Measurements from ENCODE around the gene MYMK.

The MYMK gene

DNA sequence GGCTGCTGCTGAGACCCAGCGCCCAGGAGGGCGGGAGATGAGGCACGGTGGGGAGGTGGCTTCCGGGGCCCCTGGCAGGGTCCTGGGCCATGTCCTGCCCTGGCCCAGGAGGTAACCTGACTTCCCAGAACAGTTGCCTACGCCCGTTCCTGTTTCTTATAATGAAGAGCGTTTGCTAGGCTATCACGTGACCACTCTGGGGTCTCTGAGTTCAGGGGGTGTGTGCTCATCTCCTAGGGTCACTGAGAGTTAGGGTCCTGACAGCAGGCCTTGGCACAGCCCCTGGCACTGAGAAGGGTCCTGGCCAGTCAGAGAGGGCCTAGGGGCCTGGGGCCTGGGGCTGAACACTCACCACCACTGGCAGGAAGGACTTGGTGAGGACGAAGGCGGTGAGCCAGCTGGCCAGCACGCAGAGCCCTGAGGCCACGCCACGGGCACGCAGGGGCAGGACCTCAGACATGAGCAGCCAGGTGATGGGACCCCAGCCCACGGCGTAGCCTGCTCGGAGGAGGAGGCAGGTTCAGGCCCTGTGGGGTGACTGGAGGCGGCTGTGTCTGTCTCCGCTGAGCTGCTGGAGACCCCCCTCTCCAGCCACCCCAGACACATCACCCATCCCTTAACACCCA lies 51.9 kb downstream of the MYMK start:
- FAIRE-seq (no peak), DNase-seq (ENCODE audit: extremely low spot score, insufficient read length, low read depth) (no peak)

DNA sequence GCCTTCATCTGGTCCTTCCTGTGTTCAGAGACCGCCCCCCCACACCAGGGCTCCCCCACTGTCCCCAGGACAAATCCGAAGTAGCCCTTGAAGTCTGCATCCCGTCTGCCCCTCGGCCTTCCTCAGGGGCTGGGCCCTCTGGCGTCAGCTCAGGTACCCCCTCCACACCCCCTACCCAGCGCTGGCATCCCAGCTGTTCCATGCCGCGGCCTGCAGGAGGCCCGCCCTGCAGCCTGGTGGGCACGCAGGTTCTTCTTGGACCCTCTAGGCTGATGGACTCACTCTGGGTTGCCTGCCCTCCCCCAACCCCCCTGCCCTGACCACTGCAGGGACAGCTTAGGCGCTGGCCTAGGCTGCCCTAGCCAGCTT lies 52.5 kb downstream of the MYMK start:
- FAIRE-seq (no peak), DNase-seq (ENCODE audit: extremely low spot score, insufficient read length, low read depth) (no peak)

DNA sequence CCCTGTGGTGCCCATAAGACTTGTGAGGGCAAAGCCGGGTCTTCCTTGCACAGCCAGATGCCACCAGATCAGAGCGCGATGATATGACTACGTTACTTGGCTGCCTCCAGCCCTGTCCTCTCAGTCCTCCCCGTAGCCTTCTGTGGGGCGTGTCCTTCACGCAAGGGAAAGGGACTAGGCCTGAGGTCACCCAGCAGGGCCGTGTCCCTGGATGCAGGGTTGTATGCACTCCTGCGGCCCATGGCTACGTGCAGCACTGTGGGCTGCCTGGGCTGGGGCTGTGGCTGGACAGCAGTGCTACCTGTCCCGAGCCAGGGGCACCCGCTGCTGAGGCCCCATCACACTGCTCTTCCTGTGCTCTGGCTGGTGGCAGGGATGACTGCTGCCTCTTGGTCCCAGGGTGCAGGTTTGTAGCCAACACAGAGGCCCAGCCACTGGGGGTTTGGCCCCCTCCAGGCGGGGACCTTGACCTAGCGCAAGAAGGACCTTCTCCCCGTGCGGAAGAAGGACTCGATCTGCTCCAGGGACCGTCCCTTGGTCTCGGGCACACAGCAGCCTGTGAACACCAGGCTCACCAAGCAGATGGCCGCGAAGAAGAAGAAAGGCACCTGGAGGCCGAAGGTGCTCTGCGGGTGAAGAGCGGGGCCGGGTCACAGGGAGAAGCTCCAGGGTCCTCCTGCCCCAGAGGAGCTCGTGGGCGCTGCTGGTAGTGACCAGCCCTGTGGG lies 53.0 kb downstream of the MYMK start:
- no peak for FAIRE-seq
- DNase-seq (ENCODE audit: extremely low spot score, insufficient read length, low read depth) = no peak

DNA sequence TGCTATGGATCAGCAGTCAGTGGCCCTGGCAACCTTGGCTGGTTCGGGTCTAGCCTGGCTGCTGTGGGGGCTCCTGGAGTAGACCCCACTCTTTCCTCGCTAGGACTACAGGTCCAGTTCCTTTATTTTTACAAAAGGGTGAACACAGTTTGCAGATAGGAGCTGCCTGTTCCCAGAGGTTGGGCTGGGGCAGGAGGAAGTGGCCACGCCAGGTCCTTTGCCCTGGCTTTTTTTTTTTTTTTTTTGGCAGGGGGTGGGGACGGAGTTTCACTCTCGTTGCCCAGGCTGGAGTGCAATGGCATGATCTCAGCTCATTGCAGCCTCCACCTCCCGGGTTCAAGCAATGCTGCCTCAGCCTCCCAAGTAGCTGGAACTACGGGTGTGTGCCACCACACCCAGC lies 53.8 kb downstream of the MYMK start:
- FAIRE-seq = no peak
- no peak for DNase-seq (ENCODE audit: extremely low spot score, insufficient read length, low read depth)

DNA sequence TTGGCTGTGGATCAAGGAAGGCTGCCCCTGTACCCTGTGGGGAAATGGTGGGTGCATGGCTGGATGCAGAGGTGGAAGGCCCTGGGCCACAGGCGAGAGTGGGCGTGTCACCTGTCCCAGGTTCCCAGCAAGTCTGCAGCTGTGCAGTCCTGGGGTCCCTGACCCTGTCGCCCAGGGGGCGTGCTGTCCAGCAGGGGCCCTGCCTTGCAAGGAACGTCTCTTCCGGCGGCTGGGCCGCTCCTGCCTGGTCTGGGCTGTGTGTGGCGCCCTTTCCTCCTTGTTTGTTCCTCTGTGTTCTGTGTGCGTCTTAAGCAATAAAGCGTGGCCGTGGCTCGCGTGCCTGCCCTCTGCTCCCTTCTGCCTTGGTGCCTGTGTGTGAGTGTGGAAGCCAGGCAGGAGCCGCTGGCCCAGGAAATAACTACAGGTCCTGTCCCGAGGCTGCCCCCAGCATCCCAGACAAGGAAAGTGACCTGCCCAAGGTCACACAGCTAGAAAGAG lies 54.3 kb downstream of the MYMK start:
- no peak for DNase-seq (ENCODE audit: extremely low spot score, insufficient read length, low read depth)
- FAIRE-seq = no peak

DNA sequence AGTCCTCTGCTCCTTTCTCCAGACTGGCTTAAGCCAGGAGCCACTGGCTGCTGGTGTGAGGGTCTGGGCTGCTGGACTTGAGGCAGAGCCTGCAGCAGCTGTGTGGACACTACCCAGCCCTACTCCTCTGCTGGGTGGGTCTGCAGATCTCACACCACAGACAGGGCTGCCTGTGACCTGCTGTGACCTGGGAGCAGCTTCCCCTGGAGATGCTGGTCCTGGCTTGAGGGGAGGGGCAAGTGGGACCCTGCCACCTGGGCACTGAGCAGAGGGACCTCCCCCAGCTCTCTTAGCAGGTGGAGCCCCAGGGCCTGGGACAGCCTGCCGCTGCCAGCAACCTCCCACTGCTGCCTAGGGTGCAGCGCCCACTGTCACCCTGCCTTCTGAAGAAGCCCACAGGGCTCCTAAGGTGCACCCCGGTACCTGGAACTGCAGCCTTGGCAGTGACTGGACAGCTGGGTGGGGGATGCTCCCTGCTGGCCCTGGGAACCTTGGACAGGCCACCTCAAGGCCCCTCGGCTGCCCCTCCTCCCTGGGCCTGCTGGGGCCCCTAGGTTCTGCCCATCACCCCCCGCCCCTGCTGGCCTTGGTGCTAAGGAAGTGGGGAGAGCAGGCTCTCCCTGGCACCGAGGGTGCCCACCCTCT lies 55.9 kb downstream of the MYMK start:
- FAIRE-seq (no peak), DNase-seq (ENCODE audit: extremely low spot score, insufficient read length, low read depth) (no peak)

DNA sequence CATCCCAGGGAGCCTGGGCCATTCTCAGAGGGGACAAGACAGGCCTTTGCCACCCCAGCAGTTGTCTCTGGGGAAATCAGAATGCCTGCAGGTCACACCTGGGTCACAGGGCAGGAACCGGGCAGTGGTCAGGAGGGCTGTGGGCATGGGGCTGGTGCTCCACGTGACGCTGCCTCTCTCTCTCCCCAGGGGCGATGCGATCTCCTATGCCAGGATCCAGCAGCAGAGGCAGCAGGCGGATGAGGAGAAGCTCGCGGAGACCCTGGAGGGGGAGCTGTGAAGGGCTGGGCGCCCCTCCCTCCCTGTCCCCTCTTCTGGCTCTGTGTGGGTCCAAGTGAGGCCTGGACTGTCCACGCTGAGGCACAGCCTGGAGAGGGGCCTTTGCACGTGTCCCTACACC lies 56.4 kb downstream of the MYMK start:
- FAIRE-seq (no peak), DNase-seq (ENCODE audit: extremely low spot score, insufficient read length, low read depth) (no peak)

DNA sequence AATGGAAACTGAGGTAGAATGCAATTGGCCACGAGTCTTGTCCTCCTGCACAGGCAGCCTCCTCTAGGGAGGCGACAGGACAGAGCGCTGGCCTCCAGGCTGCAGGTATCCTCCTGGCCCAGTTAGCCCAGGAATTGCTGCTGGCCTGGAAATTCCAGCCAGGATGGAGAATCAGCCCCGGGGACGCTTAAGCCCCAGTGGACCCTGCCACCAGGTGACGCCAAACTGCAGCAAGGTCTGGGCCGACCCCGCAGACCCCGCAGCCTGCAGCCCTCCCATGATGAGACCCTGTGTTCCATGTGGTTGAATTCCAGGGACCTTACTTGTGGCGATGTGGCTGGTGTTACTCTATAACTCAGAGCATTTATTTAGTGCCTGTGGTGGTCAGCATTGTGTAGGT lies 57.7 kb downstream of the MYMK start:
- FAIRE-seq (no peak), DNase-seq (ENCODE audit: extremely low spot score, insufficient read length, low read depth) (no peak)

DNA sequence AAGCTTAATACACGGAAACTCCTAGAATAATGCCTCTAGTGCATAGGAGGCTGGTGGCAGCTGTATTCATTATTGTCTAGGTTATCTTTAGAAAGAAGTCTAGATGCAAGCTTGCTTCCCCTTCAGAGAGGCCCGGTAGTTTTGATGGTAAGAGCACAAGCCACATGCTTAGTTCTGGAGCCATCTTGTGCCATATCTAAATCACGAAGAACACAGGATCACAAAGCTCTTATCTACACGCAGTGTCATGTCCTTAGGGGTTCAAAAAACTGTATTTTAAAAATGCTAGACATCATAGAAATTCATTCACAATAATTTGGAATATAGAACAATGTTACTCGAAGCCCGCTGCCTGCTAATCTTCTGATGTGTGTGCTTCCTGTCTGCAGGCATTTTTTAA lies 58.8 kb downstream of the MYMK start:
- no peak for DNase-seq (ENCODE audit: extremely low spot score, insufficient read length, low read depth)
- no peak for FAIRE-seq

DNA sequence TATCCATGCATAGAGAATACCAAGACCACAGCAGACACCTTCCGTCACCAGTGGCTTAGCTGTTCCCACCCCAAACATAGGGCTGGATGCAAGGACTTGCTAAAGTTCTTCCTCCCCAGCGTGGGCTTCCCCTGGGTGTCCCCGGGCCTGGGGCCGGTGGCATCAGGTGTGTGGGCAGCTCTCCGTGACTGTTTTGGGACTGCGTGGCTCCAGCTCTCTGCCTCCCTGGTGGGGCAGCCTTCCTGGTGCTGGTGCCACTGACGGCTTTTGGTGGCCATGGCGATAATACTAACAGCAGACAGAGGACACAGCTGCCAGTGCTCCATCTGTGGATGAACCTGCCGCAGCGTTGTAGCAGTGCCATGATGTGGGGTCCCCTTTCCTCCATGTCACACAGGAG lies 60.1 kb downstream of the MYMK start:
- FAIRE-seq (no peak), DNase-seq (ENCODE audit: extremely low spot score, insufficient read length, low read depth) (no peak)

All from GM18507 (cell line).